WTC11 (cell line): Measurements from ENCODE around the gene SRGAP1. TPM values are rescaled to one million over a fixed set of nuclear protein-coding genes. Genes with fewer than 3 reads are reported as not detected.

Experiments
- ATAC-seq: fragments of 200-7000 bp; cut with Tn5 transposase; 2 replicates; pipeline ENCODE4 v1.10.0; 2021; ENCODE audit warnings: mild to moderate bottlenecking, moderate library complexity
- CTCF ChIA-PET: fragments of 300-600 bp; sonication (Branson Sonifier 250); formaldehyde crosslinking; loops from one replicate; lab custom pipeline; 2021; ENCODE audit warnings: antibody characterized with exemption; lab: Charles Lee
- POLR2A ChIA-PET: fragments of 350-600 bp; sonication (Branson Sonifier 250); formaldehyde crosslinking; loops from one replicate; lab custom pipeline; 2021; ENCODE audit warnings: antibody characterized with exemption; lab: Charles Lee
- DNase-seq: peaks from one replicate; pipeline ENCODE4 v3.0.0; 2021; ENCODE audit warnings: low spot score
- H3K27ac Mint-ChIP-seq: 2 replicates; pipeline ENCODE4 v1.8.0; 2021; ENCODE audit warnings: mixed read lengths
- H3K27me3 Mint-ChIP-seq: 2 replicates; pipeline ENCODE4 v1.8.0; 2021; ENCODE audit warnings: low read depth, mild to moderate bottlenecking, moderate library complexity, mixed read lengths
- H3K36me3 Mint-ChIP-seq: 2 replicates; pipeline ENCODE4 v1.8.0; 2021; ENCODE audit warnings: mixed read lengths
- H3K4me1 Mint-ChIP-seq: 2 replicates; pipeline ENCODE4 v1.8.0; 2022; ENCODE audit warnings: mixed read lengths
- H3K4me3 Mint-ChIP-seq: 2 replicates; pipeline ENCODE4 v1.8.0; 2021; ENCODE audit warnings: mild to moderate bottlenecking, moderate library complexity, mixed read lengths
- H3K9me3 Mint-ChIP-seq: 2 replicates; pipeline ENCODE4 v1.8.0; 2021; ENCODE audit warnings: mixed read lengths
- ATF3 ChIP-seq: sonication (generic); formaldehyde crosslinking; conservative IDR thresholded peaks from 2 replicates; pipeline ENCODE4 v1.8.1; 2022; ENCODE audit warnings: mild to moderate bottlenecking, missing genetic modification reagents
- ATF6 ChIP-seq: sonication (generic); formaldehyde crosslinking; IDR thresholded peaks from 2 replicates; pipeline ENCODE4 v1.8.1; 2023; ENCODE audit warnings: mild to moderate bottlenecking, missing genetic modification reagents
- CREB1 ChIP-seq: sonication (generic); formaldehyde crosslinking; IDR thresholded peaks from 2 replicates; pipeline ENCODE4 v1.8.0; 2023; ENCODE audit warnings: mild to moderate bottlenecking, missing genetic modification reagents
- EMX1 ChIP-seq: fragments of 250-450 bp; sonication (Bioruptor Pico); IDR thresholded peaks from 2 replicates; pipeline ENCODE4 v1.8.0; 2021; ENCODE audit warnings: mild to moderate bottlenecking
- ERG ChIP-seq: fragments of 250-450 bp; sonication (Bioruptor Pico); IDR thresholded peaks from 2 replicates; pipeline ENCODE4 v1.8.0; 2021; ENCODE audit warnings: mild to moderate bottlenecking
- ESRRA ChIP-seq: sonication (generic); formaldehyde crosslinking; IDR thresholded peaks from 2 replicates; pipeline ENCODE4 v1.8.1; 2022; ENCODE audit warnings: mild to moderate bottlenecking, missing genetic modification reagents, borderline replicate concordance
- ETV6 ChIP-seq: sonication (generic); formaldehyde crosslinking; IDR thresholded peaks from 2 replicates; pipeline ENCODE4 v1.8.1; 2022; ENCODE audit warnings: mild to moderate bottlenecking, missing genetic modification reagents
- FOXP1 ChIP-seq: sonication (generic); formaldehyde crosslinking; IDR thresholded peaks from 2 replicates; pipeline ENCODE4 v1.8.0; 2022; ENCODE audit warnings: missing genetic modification reagents, mild to moderate bottlenecking, moderate library complexity, borderline replicate concordance
- JAZF1 ChIP-seq: fragments of 250-450 bp; sonication (Bioruptor Pico); IDR thresholded peaks from 2 replicates; pipeline ENCODE4 v1.9.0; 2021; ENCODE audit warnings: moderate library complexity, mild to moderate bottlenecking, inconsistent platforms
- MAX ChIP-seq: sonication (generic); formaldehyde crosslinking; IDR thresholded peaks from 2 replicates; pipeline ENCODE4 v1.8.0; 2022; ENCODE audit warnings: mild to moderate bottlenecking, missing genetic modification reagents
- PREB ChIP-seq: sonication (generic); formaldehyde crosslinking; IDR thresholded peaks from 2 replicates; pipeline ENCODE4 v1.8.1; 2022; ENCODE audit warnings: mild to moderate bottlenecking, missing genetic modification reagents, moderate library complexity, borderline replicate concordance
- STAT6 ChIP-seq: sonication (generic); formaldehyde crosslinking; conservative IDR thresholded peaks from 2 replicates; pipeline ENCODE4 v1.8.1; 2023; ENCODE audit warnings: mild to moderate bottlenecking, low read depth, missing genetic modification reagents, moderate library complexity
- TEAD1 ChIP-seq: sonication (generic); formaldehyde crosslinking; IDR thresholded peaks from 2 replicates; pipeline ENCODE4 v1.8.0; 2022; ENCODE audit warnings: mild to moderate bottlenecking, missing genetic modification reagents
- ZBTB21 ChIP-seq: sonication (generic); formaldehyde crosslinking; IDR thresholded peaks from 2 replicates; pipeline ENCODE4 v1.8.1; 2023; ENCODE audit warnings: mild to moderate bottlenecking, missing genetic modification reagents, borderline replicate concordance
- ZNF263 ChIP-seq: sonication (generic); formaldehyde crosslinking; IDR thresholded peaks from 2 replicates; pipeline ENCODE4 v1.8.1; 2022; ENCODE audit warnings: low read depth, mild to moderate bottlenecking, moderate library complexity, missing genetic modification reagents
- ZNF281 ChIP-seq: sonication (generic); formaldehyde crosslinking; IDR thresholded peaks from 2 replicates; pipeline ENCODE4 v1.8.0; 2023; ENCODE audit warnings: mild to moderate bottlenecking, missing genetic modification reagents
- total RNA-seq: library from RNA; stranded (reverse); gene quantifications from 3 replicates; pipeline ENCODE4 v1.2.3, GENCODE V29; 2021

The SRGAP1 gene
- total RNA-seq, 1 experiment from 2014 or later = 10.3 TPM

- Mint-ChIP-seq H3K36me3 (peaks cover 4% of the 10 kb centered on the region; the same call in 1 of the 2 replicates), H3K4me3 (no peak overlapping the region), H3K27me3 (no peaks in the 10 kb centered on the region), H3K9me3 (no peaks in the 10 kb centered on the region), H3K27ac (no peak overlapping the region), H3K4me1 (no peaks in the 10 kb centered on the region)
- DNase-seq (no peak), ATAC-seq (no peak)
- CTCF ChIA-PET = interaction anchor here (1.4 kb wide), 1 partner anchor 83 kb away, joined by 4 read pairs; no protein-coding TSS in a partner anchor
- TF ChIP-seq EMX1 (CRISPR knock-in tag) = no peak
- no peak for TF ChIP-seq STAT6 (CRISPR knock-in tag)
- no peak for TF ChIP-seq ERG (CRISPR knock-in tag)
- no peak for TF ChIP-seq MAX
- no peak for TF ChIP-seq ETV6 (CRISPR knock-in tag)
- no peak for TF ChIP-seq ZNF281 (CRISPR knock-in tag)
- POLR2A ChIA-PET = interaction anchor here (0.6 kb wide), 1 partner anchor 46 kb away, joined by 4 read pairs; no protein-coding TSS in a partner anchor
These were observed 254.3 kb downstream of the SRGAP1 start for GRCh38 chr12:64098709-64099354.

- ChIA-PET CTCF (no interaction called here), POLR2A (no interaction called here)
- Mint-ChIP-seq H3K27ac (no peak overlapping the region), H3K9me3 (no peaks in the 10 kb centered on the region), H3K4me3 (no peak overlapping the region), H3K36me3 (peaks cover 4% of the 10 kb centered on the region; the same call in 1 of the 2 replicates), H3K27me3 (no peaks in the 10 kb centered on the region), H3K4me1 (no peaks in the 10 kb centered on the region)
- ATAC-seq = no peak
- TF ChIP-seq ETV6 (CRISPR knock-in tag) (no peak), FOXP1 (CRISPR knock-in tag) (no peak), ZNF263 (CRISPR knock-in tag) (no peak), ZBTB21 (CRISPR knock-in tag) (no peak), PREB (CRISPR knock-in tag) (no peak), MAX (no peak), JAZF1 (no peak), TEAD1 (CRISPR knock-in tag) (no peak), ATF3 (CRISPR knock-in tag) (no peak), CREB1 (CRISPR knock-in tag) (no peak), ESRRA (CRISPR knock-in tag) (no peak), ATF6 (no peak)
- DNase-seq = no peak
These were observed 254.9 kb downstream of the SRGAP1 start for GRCh38 chr12:64099397-64099796.
